K562 (cell line): Measurements from ENCODE around the gene RAB25. TPM values are rescaled to one million over a fixed set of nuclear protein-coding genes. Genes with fewer than 3 reads are reported as not detected.
A peak's percentile ranks its signal among the peaks of the same experiment; 100 is the strongest.

ENCODE experiments used
- BCLAF1 ChIP-seq, 2 experiments: fragments of 450-650 bp in 1 of 2; IDR thresholded peaks; 2 replicates each; pipeline ENCODE4 v1.6.1; 2011 to 2017; ENCODE audit warnings: low read depth in 2 of 2, antibody characterized with exemption in 1 of 2, borderline replicate concordance in 1 of 2, low read length in 1 of 2, mild to moderate bottlenecking in 1 of 2, mixed read lengths in 1 of 2; ENCODE audit not compliant: control insufficient read depth in 1 of 2
- CREB1 ChIP-seq, 2 experiments: sonication (generic) in 1 of 2; formaldehyde crosslinking in 1 of 2; IDR thresholded peaks; 2 replicates each; pipeline versions ENCODE4 v1.6.1 to v1.8.0; 2012 to 2022; ENCODE audit warnings: inconsistent platforms in 1 of 2, mild to moderate bottlenecking in 1 of 2, missing genetic modification reagents in 1 of 2, moderate library complexity in 1 of 2
- E2F6 ChIP-seq, 2 experiments: IDR thresholded peaks; 2 replicates each; pipeline ENCODE4 v1.6.1; 2011; ENCODE audit warnings: borderline replicate concordance in 1 of 2, control low read depth in 1 of 2, low read depth in 1 of 2, low read length in 1 of 2, mild to moderate bottlenecking in 1 of 2, mixed read lengths in 1 of 2, moderate library complexity in 1 of 2; ENCODE audit not compliant: insufficient read depth in 1 of 2, insufficient read length in 1 of 2, poor library complexity in 1 of 2, severe bottlenecking in 1 of 2; ENCODE audit errors: extremely low read depth in 1 of 2
- ESRRA ChIP-seq: fragments of 450-650 bp; IDR thresholded peaks from 2 replicates; pipeline ENCODE4 v1.6.1; 2014; ENCODE audit warnings: low read depth, mild to moderate bottlenecking, moderate library complexity, borderline replicate concordance
- KDM4B ChIP-seq, 2 experiments: fragments of 450-650 bp in 1 of 2; sonication (generic) in 1 of 2; IDR thresholded peaks; 2 replicates each; pipeline ENCODE4 v1.6.1; 2016 to 2017; ENCODE audit warnings: borderline replicate concordance in 2 of 2, antibody characterized with exemption in 1 of 2, low read depth in 1 of 2, mild to moderate bottlenecking in 1 of 2
- RBM14 ChIP-seq: fragments of 200-400 bp; formaldehyde crosslinking; IDR thresholded peaks from 2 replicates; pipeline ENCODE4 v1.6.1; 2018; ENCODE audit warnings: low read depth, mild to moderate bottlenecking, low read length, moderate library complexity, borderline replicate concordance; ENCODE audit not compliant: insufficient read depth
- REST ChIP-seq, 2 experiments: fragments of 450-650 bp; formaldehyde crosslinking in 1 of 2; IDR thresholded peaks; 2 replicates each; pipeline versions ENCODE4 v1.4.0 to v1.6.1; 2014 to 2020; ENCODE audit warnings: mild to moderate bottlenecking in 2 of 2, borderline replicate concordance in 1 of 2, low read depth in 1 of 2
- SIX5 ChIP-seq, 2 experiments: IDR thresholded peaks; 2 replicates each; pipeline ENCODE4 v1.6.1; 2011; ENCODE audit warnings: low read length in 2 of 2, borderline replicate concordance in 1 of 2, low read depth in 1 of 2, mild to moderate bottlenecking in 1 of 2, moderate library complexity in 1 of 2; ENCODE audit not compliant: insufficient read depth in 1 of 2
- TEAD2 ChIP-seq: fragments of 450-650 bp; IDR thresholded peaks from 2 replicates; pipeline ENCODE4 v1.6.1; 2016; ENCODE audit warnings: missing genetic modification characterization, control low read depth, missing compliant biosample characterization
- ZNF23 ChIP-seq: fragments of 250-450 bp; sonication (Bioruptor Pico); IDR thresholded peaks from 2 replicates; pipeline ENCODE4 v1.4.0; 2020; ENCODE audit warnings: mild to moderate bottlenecking
- polyA plus RNA-seq, 8 experiments: library from polyadenylated mRNA; depleted of rRNA in 4 of 8; stranded (reverse) in 5 of 8; unstranded in 3 of 8; fragments of >200 nt; fragmentation: Nextera tagmentation in 2 of 8; fragmentation: Illumina TruSeq in 1 of 8; extraction: Ambion mirVana in 2 of 8; extraction: Trizol in 1 of 8; gene quantifications; 2 replicates each; pipeline versions ENCODE4 v1.2.1 to v1.2.3, GENCODE V29; 2011 to 2014; ENCODE audit warnings: inconsistent platforms in 1 of 8, missing spikeins in 1 of 8
- total RNA-seq, 7 experiments: library from RNA; depleted of rRNA in 6 of 7; stranded (reverse); fragments of >200 nt in 6 of 7; fragmentation: Illumina TruSeq in 2 of 7; extraction: Trizol in 2 of 7; gene quantifications; 2 replicates each; pipeline versions ENCODE4 v1.2.1 to v1.2.3, GENCODE V29; 2011 to 2021; ENCODE audit warnings: low replicate concordance in 1 of 7

RAB25 gene
- total and polyA plus RNA-seq, 9 of the 15 experiments (the other 6 are each of a cell fraction or from before 2014, with no cell fraction given) = 0.10 to 0.27 (median 0.13) TPM; not detected in 6

- peak; percentile 72 for TF ChIP-seq REST (IDR thresholded peaks at IDR 0.05; ENCODE audit: borderline replicate concordance)
- TF ChIP-seq REST (CRISPR knock-in tag; IDR thresholded peaks at IDR 0.05; ENCODE audit: low read depth) = no peak
- peak; percentile 41 to 66 for TF ChIP-seq E2F6 (IDR thresholded peaks at IDR 0.05; ENCODE audit: borderline replicate concordance in 1 of 2, extremely low read depth in 1 of 2, insufficient read depth in 1 of 2, insufficient read length in 1 of 2, low read depth in 1 of 2, low read length in 1 of 2, poor library complexity in 1 of 2, severe bottlenecking in 1 of 2)
- TF ChIP-seq SIX5 (IDR thresholded peaks at IDR 0.05; ENCODE audit: borderline replicate concordance in 1 of 2, insufficient read depth in 1 of 2, low read depth in 1 of 2, low read length in 2 of 2) = peak; percentile 84 to 86
- peak; percentile 61; the same call in 1 of the 2 replicates for TF ChIP-seq CREB1 (IDR thresholded peaks at IDR 0.05)
- TF ChIP-seq CREB1 (CRISPR knock-in tag; IDR thresholded peaks at IDR 0.05) = peak; percentile 42; the same call in 1 of the 2 replicates
- peak; percentile 41; the same call in 1 of the 2 replicates for TF ChIP-seq TEAD2
- TF ChIP-seq RBM14 = no peak
- TF ChIP-seq ESRRA = 0 out of 2 replicates have a peak, but pooled peaks have one; percentile 25
- TF ChIP-seq ZNF23 (CRISPR knock-in tag) = no peak
- 0 out of 4 replicates have a peak, but pooled peaks of 1 of the 2 experiments have one; percentile 36 for TF ChIP-seq BCLAF1 (IDR thresholded peaks at IDR 0.05; ENCODE audit: borderline replicate concordance in 1 of 2, control insufficient read depth in 1 of 2, low read depth in 2 of 2, low read length in 1 of 2)
- TF ChIP-seq KDM4B (IDR thresholded peaks at IDR 0.05; ENCODE audit: borderline replicate concordance in 2 of 2, low read depth in 1 of 2) = peak in 1 of 2 experiments; percentile 88; a peak in 1 of 4 replicates
Measured at GRCh38 chr1:156082309-156083091, 21.5 kb downstream of the RAB25 start, which contains the start of gene MEX3A (continued).
